Loucy (cell line): ENCODE data around the gene ZCCHC24.

Experiments used
- H2AFZ ChIP-seq: fragments of 200-600 bp; sonication (generic); 2 replicates; pipeline ENCODE4 v1.6.0; 2016; ENCODE audit warnings: antibody characterized with exemption, mild to moderate bottlenecking, low read length, moderate library complexity
- H3F3A ChIP-seq: fragments of 200-600 bp; 2 replicates; pipeline ENCODE4 v1.6.0; 2016; ENCODE audit warnings: antibody characterized with exemption, low read depth, mild to moderate bottlenecking
- H3K27me3 ChIP-seq: fragments of 200-600 bp; sonication (generic); 2 replicates; pipeline ENCODE4 v1.6.1; 2014; ENCODE audit warnings: low read length, mild to moderate bottlenecking; ENCODE audit not compliant: insufficient read depth, poor library complexity, severe bottlenecking
- H3K36me3 ChIP-seq: fragments of 200-600 bp; sonication (generic); 2 replicates; pipeline ENCODE4 v1.6.1; 2016; ENCODE audit warnings: low read length; ENCODE audit not compliant: insufficient read depth
- H3K4me1 ChIP-seq: fragments of 200-600 bp; sonication (generic); 2 replicates; pipeline ENCODE4 v1.5.1; 2014; ENCODE audit warnings: low read length, mild to moderate bottlenecking; ENCODE audit not compliant: insufficient read depth, poor library complexity, severe bottlenecking
- H3K4me2 ChIP-seq: fragments of 200-600 bp; sonication (generic); 2 replicates; pipeline ENCODE4 v1.6.0; 2014; ENCODE audit warnings: antibody characterized with exemption, low read length, low read depth, mild to moderate bottlenecking; ENCODE audit not compliant: poor library complexity, severe bottlenecking
- H3K4me3 ChIP-seq: fragments of 200-600 bp; sonication (generic); 2 replicates; pipeline ENCODE4 v1.5.1; 2014; ENCODE audit warnings: low read length, mild to moderate bottlenecking, mixed read lengths; ENCODE audit not compliant: poor library complexity, severe bottlenecking
- H3K79me2 ChIP-seq: fragments of 200-600 bp; sonication (generic); 2 replicates; pipeline ENCODE4 v1.6.1; 2014; ENCODE audit warnings: low read length; ENCODE audit not compliant: insufficient read depth
- H3K9ac ChIP-seq: fragments of 200-600 bp; sonication (generic); 2 replicates; pipeline ENCODE4 v1.6.0; 2014; ENCODE audit warnings: mild to moderate bottlenecking, low read depth, low read length, moderate library complexity; ENCODE audit not compliant: poor library complexity, severe bottlenecking
- H3K9me2 ChIP-seq: fragments of 200-600 bp; sonication (generic); replicated peaks from 2 replicates; pipeline ENCODE4 v1.6.1; 2016; ENCODE audit warnings: low read depth, low read length, mixed read lengths
- H3K9me3 ChIP-seq: fragments of 200-600 bp; sonication (generic); 2 replicates; pipeline ENCODE4 v1.6.1; 2014; ENCODE audit warnings: mild to moderate bottlenecking, antibody characterized with exemption, low read length, low read depth; ENCODE audit not compliant: insufficient read depth
- H4K20me1 ChIP-seq: fragments of 200-600 bp; sonication (generic); 2 replicates; pipeline ENCODE4 v1.6.0; 2014; ENCODE audit warnings: antibody characterized with exemption, low read length, mild to moderate bottlenecking; ENCODE audit not compliant: insufficient read depth, poor library complexity, severe bottlenecking
- EZH2phosphoT487 ChIP-seq: fragments of 200-600 bp; IDR thresholded peaks from 2 replicates; pipeline ENCODE4 v1.6.1; 2018; ENCODE audit warnings: antibody characterized with exemption, mild to moderate bottlenecking, moderate library complexity, borderline replicate concordance
- TF ChIP-seq, protein P1 (sequence below): fragments of 200-600 bp; sonication (generic); conservative IDR thresholded peaks from 2 replicates; pipeline ENCODE4 v1.5.1; 2014; ENCODE audit warnings: mild to moderate bottlenecking, antibody characterized with exemption, low read length

The ZCCHC24 gene

DNA sequence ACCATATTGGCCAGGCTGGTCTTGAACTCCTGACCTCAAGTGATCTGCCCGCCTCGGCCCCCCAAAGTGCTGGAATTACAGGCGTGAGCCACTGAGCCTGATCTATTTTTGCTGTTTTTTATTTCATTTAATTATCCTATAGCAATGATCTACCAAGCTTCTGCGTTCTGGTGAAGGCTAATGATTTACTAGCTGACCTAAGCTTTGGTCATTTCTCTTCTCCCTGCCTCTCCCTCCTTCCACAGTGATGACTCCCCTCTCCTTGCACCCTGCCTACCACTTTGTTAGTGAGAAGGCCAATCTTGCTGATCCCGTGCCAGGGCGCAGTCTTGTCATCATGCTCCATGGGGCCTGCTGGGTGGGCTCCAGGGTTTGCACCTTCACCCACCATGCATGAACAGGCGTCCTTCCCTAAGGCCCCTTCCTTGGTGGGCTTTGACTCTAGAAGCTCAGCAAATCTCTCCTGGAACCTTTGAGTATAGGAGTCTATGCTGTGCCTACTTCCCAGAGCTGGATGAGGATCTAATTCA lies 11.9 kb upstream of the ZCCHC24 start:
- no peak for TF ChIP-seq EZH2phosphoT487
- TF ChIP-seq, protein P1, sequence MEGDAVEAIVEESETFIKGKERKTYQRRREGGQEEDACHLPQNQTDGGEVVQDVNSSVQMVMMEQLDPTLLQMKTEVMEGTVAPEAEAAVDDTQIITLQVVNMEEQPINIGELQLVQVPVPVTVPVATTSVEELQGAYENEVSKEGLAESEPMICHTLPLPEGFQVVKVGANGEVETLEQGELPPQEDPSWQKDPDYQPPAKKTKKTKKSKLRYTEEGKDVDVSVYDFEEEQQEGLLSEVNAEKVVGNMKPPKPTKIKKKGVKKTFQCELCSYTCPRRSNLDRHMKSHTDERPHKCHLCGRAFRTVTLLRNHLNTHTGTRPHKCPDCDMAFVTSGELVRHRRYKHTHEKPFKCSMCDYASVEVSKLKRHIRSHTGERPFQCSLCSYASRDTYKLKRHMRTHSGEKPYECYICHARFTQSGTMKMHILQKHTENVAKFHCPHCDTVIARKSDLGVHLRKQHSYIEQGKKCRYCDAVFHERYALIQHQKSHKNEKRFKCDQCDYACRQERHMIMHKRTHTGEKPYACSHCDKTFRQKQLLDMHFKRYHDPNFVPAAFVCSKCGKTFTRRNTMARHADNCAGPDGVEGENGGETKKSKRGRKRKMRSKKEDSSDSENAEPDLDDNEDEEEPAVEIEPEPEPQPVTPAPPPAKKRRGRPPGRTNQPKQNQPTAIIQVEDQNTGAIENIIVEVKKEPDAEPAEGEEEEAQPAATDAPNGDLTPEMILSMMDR, result no peak
- no peaks in the 10 kb centered on the region for H3K27me3 ChIP-seq
- no peaks in the 10 kb centered on the region for H3K4me1 ChIP-seq
- H3F3A ChIP-seq, result no peaks in the 10 kb centered on the region
- no peaks in the 10 kb centered on the region for H4K20me1 ChIP-seq
- no peak overlapping the region for H2AFZ ChIP-seq
- H3K4me3 ChIP-seq, result no peak overlapping the region
- no peak overlapping the region for H3K4me2 ChIP-seq
- no peak overlapping the region for H3K9ac ChIP-seq
- H3K9me2 ChIP-seq, result no peaks in the 10 kb centered on the region
- H3K9me3 ChIP-seq, result no peaks in the 10 kb centered on the region
- H3K36me3 ChIP-seq, result no peaks in the 10 kb centered on the region
- no peaks in the 10 kb centered on the region for H3K79me2 ChIP-seq

DNA sequence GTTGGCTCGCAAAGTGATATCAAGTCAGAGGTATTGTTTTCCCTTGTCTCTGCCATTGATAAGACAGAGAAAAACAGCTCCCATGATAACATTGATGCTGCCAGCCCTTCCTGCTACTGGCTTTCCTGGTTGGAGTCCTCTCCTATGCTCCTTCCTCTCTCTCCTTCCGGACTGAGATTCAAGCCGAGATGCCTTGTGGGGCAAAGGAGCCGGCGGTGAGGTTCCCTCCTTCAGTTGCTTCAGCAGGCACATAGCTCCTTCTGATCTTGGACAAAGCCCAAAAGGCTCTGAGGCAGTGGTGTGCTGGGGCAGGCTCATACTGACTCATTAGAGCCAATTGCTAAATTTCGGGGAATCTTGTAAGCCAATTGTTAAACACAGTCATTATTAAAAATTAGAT lies 8.8 kb upstream of the ZCCHC24 start:
- Histone ChIP-seq H3F3A (no peaks in the 10 kb centered on the region), H3K4me2 (no peak overlapping the region), H3K4me1 (no peaks in the 10 kb centered on the region), H3K9me3 (no peaks in the 10 kb centered on the region), H4K20me1 (no peaks in the 10 kb centered on the region), H2AFZ (no peak overlapping the region), H3K9ac (no peak overlapping the region), H3K36me3 (no peaks in the 10 kb centered on the region), H3K9me2 (no peaks in the 10 kb centered on the region), H3K4me3 (no peak overlapping the region), H3K27me3 (no peaks in the 10 kb centered on the region), H3K79me2 (no peaks in the 10 kb centered on the region)
- no peak for TF ChIP-seq EZH2phosphoT487
- TF ChIP-seq, protein P1, result no peak

DNA sequence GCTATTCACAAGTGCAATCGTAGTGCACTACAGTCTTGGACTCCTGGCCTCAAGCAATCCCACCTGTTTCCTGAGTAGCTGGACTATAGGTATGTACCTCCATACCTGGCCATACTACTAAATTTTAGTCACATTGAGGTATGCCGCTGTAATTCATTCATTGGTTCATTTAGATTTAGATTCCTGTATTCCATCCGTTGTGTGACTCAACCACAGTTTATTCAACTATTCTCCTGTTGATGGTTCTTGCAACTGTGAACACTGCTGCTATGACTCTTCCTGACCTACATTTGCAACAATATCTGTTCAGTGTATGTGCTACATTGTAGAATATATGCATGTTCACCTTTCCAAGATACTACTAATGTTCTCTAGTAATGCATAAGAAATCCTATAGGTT lies 8.0 kb upstream of the ZCCHC24 start:
- Histone ChIP-seq H3K4me3 (no peak overlapping the region), H3K9ac (no peak overlapping the region), H3F3A (no peaks in the 10 kb centered on the region), H4K20me1 (no peaks in the 10 kb centered on the region), H3K4me2 (no peak overlapping the region), H3K9me2 (no peaks in the 10 kb centered on the region), H3K79me2 (no peaks in the 10 kb centered on the region), H3K9me3 (no peaks in the 10 kb centered on the region), H3K36me3 (no peaks in the 10 kb centered on the region), H3K4me1 (no peaks in the 10 kb centered on the region), H2AFZ (no peak overlapping the region), H3K27me3 (no peaks in the 10 kb centered on the region)
- no peak for TF ChIP-seq EZH2phosphoT487
- TF ChIP-seq, protein P1, result no peak
